ENCODE results near the gene COL23A1.

The COL23A1 gene

GRCh38 chr5:178386336-178386931 lies 203.8 kb downstream of the COL23A1 start:
- in situ Hi-C loops (cut with HindIII; ENCODE audit: low sequenced_read_pairs), result loop anchor here (25.0 kb wide), 1 partner anchor 99 kb away; no protein-coding TSS in a partner anchor

DNA sequence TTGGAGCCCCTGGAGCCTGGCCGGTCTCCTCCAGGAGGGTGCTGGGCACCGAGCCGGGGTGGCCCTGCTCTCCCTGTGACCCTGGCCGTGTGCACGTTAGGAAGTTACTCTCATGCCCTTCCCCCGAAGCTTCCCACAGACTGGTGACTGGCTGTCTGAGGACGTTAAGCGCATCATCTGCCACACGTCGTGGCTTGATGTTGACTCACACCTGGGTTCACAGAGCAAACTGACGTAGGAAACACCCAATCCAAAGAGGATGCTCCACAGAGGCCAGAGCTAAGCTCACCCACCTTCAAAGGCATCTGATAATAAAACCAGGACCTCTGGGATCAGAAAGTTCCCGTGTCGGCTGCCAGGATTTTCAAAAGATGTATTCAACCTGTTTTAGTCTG lies 204.7 kb downstream of the COL23A1 start:
- in situ Hi-C loops (cut with HindIII; ENCODE audit: low sequenced_read_pairs), result loop anchor here (25.0 kb wide), 1 partner anchor 98 kb away; no protein-coding TSS in a partner anchor

- in situ Hi-C loops (cut with HindIII; ENCODE audit: low sequenced_read_pairs), result loop anchor here (25.0 kb wide), 1 partner anchor 98 kb away; no protein-coding TSS in a partner anchor
These were observed 205.2 kb downstream of the COL23A1 start for GRCh38 chr5:178384816-178385495.

DNA sequence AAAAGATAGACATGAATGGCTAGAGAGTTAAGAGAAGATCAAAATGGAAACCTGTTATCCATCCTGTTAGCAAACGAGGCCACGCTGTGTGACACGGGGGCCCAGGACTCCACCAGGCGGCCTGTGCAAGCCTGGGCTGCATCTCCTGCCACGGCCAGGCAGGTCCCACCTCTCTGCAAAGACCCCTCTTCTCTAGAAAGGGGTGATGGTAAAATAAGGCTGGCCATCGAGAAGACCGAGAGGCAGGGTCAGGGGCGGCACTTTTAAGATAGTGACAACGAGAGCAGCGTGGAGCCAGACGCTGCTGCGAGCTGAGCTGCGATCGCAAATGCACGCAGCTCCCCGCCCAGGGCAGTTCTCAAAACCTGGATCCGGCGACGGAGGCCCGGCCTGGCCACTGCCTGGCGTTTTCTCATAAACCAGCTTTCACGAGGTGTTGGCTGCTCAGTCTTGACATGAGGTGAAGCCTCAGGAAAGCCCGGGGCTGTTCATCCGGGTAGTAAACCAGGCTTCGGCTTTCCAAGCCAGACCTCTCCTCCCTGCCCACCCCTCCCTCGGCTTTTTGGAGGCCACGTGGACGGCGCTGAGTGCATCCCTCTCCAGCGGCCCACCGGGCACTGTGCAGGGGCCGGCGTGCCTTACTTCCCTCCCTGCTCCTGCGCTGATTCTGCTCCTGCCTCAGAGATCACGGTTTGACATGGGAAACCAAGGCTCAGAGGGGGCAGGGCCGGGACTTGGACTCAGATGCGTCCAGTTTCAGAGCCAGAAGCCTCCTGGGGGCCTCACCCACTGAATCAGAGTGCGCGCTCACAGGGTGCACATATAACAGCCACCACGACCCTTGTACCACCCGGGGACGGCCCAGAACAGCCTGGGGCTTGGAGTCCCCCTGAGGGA lies 206.0 kb downstream of the COL23A1 start:
- in situ Hi-C loops (cut with HindIII; ENCODE audit: low sequenced_read_pairs), result loop anchor here (25.0 kb wide), 1 partner anchor 97 kb away; no protein-coding TSS in a partner anchor

DNA sequence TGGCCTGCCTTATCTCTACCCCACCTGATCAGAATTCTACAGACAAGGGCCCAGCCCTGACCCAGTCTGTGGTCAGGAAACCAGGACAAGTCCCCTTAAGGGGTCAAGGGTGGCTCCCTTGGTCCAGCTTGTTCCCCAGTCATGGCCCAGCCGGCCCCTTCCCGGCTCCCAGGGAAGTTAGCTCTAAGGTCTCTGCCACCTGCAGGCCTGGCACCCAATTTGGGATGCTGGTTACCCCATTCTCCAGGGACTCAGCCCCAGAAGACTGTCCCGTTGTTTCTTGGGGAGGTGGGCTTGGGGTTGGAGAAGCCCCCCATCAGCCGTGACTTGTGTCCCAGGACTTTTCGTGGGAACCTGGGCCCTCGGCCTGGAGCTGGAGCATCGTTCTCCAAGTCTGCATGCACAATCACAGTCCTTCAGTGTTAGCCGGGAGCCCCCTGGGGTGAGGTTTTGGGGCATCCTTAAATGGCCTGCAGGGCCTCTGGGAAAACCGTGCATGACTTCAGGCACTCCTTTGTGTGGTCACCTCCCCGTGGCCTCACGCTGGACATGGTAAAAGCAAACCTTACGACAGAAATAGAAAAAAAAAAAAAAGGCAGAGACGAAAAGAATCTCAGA lies 206.8 kb downstream of the COL23A1 start:
- in situ Hi-C loops (cut with HindIII; ENCODE audit: low sequenced_read_pairs), result loop anchor here (25.0 kb wide), 1 partner anchor 96 kb away; no protein-coding TSS in a partner anchor

DNA sequence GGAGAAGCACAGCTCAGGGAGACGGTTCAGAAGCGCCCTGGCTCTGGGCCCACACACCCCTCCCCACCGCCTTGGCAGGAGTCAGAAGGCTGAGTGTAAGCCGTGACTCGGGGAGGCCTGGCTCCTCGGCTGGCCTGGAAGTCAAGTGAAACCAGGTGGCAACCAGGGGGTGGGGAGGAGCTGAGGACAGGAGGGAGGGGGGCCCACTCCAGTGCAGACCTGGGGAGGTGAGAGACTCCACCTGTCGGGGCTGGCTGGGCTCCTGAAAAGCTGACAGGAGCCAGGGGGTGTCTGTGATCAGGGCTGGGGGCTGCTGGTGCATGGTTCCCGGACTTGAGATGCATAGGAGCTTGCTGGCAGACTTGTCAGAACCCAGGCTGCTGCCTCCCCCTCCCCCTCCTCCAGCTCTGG lies 207.4 kb downstream of the COL23A1 start:
- in situ Hi-C loops (cut with HindIII; ENCODE audit: low sequenced_read_pairs), result loop anchor here (25.0 kb wide), 1 partner anchor 95 kb away; no protein-coding TSS in a partner anchor

GRCh38 chr5:178381921-178382695 lies 208.1 kb downstream of the COL23A1 start:
- in situ Hi-C loops (cut with HindIII; ENCODE audit: low sequenced_read_pairs), result loop anchor here (25.0 kb wide), 1 partner anchor 95 kb away; no protein-coding TSS in a partner anchor

DNA sequence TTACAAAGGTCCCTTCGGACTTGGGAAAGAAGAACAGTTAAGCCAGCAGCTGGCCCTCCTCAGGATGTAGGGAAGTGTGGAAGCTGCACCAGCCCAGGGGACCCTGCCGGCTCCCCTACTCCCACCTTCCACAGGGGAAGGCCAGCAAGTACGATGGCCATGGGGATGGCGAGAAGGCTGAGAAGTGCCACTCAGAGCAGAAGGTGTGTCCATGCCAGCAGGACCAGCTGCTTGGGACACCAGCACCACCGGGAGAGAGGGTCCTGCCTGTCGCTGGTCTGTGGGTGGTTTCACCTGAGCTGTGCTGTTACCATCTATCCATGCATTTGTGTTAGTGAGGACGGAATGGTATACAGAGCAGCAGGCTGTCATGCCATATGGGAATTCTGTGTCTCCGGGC lies 209.0 kb downstream of the COL23A1 start:
- in situ Hi-C loops (cut with HindIII; ENCODE audit: low sequenced_read_pairs), result loop anchor here (25.0 kb wide), 1 partner anchor 94 kb away; no protein-coding TSS in a partner anchor

- in situ Hi-C loops (cut with HindIII; ENCODE audit: low sequenced_read_pairs), result loop anchor here (25.0 kb wide), 1 partner anchor 93 kb away; no protein-coding TSS in a partner anchor
These were observed 209.6 kb downstream of the COL23A1 start for GRCh38 chr5:178380541-178381074.

GRCh38 chr5:178380086-178380485 lies 210.1 kb downstream of the COL23A1 start:
- in situ Hi-C loops (cut with HindIII; ENCODE audit: low sequenced_read_pairs), result loop anchor here (25.0 kb wide), 1 partner anchor 93 kb away; no protein-coding TSS in a partner anchor

DNA sequence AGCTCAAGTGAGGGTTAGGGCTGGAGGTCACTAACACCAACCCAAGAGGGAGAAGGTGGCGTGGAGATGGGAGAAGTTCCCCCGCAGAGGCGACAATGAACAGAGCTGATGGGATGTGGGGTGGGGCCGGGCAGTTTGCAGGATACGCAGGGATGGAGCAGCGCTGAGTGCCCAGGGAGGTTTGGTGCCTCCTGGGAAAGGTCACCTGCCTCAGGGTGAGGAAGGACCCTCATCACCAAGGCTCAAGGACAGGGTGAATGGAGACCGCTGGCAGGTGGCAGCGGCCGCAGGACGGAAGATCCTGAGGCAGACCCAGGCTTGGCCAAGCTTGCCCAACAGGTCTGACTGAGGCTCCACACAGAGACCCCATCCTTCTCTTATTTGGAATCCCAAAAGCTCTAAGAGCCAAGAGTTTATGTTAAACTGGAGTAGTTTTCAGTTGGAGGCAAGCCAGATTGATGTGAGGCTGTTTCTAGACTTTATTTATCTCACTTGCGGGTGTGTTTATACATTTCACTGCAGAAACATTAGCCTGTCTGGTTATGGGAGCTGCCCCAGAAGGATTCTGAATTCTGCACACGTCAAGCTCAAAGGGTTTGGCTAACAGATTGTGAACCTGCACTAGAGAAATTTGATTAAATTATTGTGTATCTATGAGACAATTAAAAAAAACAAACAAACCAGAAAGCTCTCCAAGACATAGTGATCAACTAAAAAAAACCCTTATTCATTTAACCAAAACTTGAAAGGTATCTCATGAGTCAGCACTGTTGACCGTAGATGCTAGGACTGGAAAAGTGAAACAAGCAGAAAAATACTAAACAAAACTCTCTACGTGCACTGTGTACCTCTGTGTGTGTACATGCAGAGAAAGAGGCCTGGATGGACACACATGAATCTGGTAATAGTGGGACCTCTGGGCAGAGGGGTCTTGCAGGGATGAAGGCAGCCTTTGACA lies 211.4 kb downstream of the COL23A1 start:
- in situ Hi-C loops (cut with HindIII; ENCODE audit: low sequenced_read_pairs), result loop anchor here (25.0 kb wide), 1 partner anchor 92 kb away; no protein-coding TSS in a partner anchor

DNA sequence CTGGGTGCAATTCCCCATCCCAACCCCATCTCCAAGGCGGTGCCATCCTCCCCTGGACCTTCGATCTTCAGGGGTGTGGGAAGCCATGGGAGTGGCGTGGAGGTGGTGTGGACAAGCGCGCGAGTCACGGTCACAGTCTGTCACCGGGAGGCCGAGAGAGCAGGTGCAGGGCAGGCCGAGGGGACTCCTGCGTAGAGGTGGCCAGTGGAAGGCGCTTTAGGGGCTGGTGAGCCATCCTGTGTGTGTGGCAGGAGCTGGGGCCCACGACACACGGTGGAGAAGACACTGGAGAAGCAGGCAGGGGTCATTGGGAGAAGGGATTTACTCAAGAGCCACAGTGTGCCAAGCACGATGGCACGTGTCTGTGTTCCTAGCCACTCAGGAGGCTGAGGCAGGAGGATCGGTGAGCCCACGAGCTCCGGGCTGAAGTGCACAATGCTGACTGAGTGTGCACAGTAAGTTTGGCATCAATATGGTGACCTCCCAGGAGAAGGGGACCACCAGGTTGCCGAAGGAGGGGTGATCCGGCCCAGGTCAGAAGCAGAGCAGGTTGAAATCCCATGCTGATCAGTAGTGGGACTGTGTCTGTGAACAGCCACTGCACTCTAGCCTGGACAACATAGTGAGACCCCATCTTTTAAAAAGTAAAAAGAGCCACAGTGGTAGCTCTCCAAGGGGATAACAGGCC lies 212.5 kb downstream of the COL23A1 start:
- in situ Hi-C loops (cut with HindIII; ENCODE audit: low sequenced_read_pairs), result loop anchor here (25.0 kb wide), 1 partner anchor 90 kb away; no protein-coding TSS in a partner anchor

DNA sequence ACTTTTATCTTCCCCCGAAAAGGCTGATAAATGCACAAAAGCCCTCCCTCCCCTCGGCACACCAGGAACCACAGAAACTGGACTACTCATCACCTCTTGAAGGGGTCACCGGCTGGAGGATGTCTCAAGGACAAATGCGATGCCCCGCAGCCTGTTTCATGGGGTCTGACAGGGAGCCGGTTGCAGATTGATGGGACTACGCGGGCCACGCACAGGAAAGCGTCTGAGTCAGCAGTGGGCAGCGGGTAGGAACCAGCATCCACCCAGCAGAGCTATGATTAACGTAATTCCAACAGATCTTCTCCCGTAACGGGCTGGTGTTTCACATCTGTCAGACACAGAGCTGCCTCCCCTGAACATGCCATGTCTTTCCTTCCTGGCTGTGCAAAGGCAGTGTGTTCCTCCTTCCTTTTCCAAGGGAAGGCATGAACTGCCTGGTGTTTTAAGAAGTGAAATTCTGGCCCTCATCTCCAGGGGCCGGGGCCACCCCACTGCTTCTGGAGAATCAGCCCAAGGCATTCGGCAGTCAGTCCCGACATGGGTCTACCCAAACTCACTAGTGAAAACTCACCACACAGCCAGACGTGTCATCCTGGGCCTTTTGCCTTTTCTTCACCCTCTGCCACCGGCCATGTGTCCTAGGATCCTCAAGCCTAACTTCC lies 213.1 kb downstream of the COL23A1 start:
- in situ Hi-C loops (cut with HindIII; ENCODE audit: low sequenced_read_pairs), result loop anchor here (25.0 kb wide), 1 partner anchor 90 kb away; no protein-coding TSS in a partner anchor

GRCh38 chr5:178375348-178375747 lies 214.8 kb downstream of the COL23A1 start:
- in situ Hi-C loops (cut with HindIII; ENCODE audit: low sequenced_read_pairs), result loop anchor here (25.0 kb wide), 1 partner anchor 88 kb away; no protein-coding TSS in a partner anchor

- in situ Hi-C loops (cut with HindIII; ENCODE audit: low sequenced_read_pairs), result no loop called here
These were observed 216.5 kb downstream of the COL23A1 start for GRCh38 chr5:178373711-178374110.

DNA sequence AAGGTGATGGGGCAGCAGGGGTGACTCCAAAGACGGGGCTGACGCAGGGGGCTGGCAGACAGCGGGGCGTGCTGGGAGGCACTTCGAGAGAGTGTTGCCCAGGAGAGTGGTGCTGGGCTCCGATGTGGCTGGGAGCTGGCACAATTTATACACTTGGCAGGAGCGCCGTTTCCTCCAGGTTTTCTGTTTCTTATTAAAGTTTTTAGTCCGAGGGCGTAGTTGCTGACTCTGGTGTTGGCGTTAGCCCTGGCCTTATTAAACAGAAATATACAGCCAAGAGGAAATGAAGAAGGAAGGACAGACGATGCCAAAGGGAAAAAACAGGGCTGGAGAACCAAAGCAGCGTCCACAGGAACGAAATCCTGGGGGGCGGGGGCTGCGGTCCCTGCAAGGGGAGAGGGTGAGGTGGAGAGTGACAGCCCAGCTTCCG lies 218.0 kb downstream of the COL23A1 start:
- in situ Hi-C loops (cut with HindIII; ENCODE audit: low sequenced_read_pairs), result no loop called here

Measured in DLD1 (cell line).